HepG2 (cell line): ENCODE measurements around the gene SGCE. TPM values are rescaled to one million over a fixed set of nuclear protein-coding genes. Genes with fewer than 3 reads are reported as not detected.

Experiments used
- AHR ChIP-seq: IDR thresholded peaks from 2 replicates; pipeline ENCODE4 v1.6.1; 2018; ENCODE audit warnings: missing genetic modification reagents, missing compliant biosample characterization
- ARID5B ChIP-seq: IDR thresholded peaks from 2 replicates; pipeline ENCODE4 v1.4.0; 2020; ENCODE audit warnings: mild to moderate bottlenecking, missing genetic modification reagents
- ATRX ChIP-seq: sonication (generic); formaldehyde crosslinking; IDR thresholded peaks from 2 replicates; pipeline ENCODE4 v1.4.0; 2020; ENCODE audit warnings: missing genetic modification reagents, borderline replicate concordance
- CCAR2 ChIP-seq: fragments of 200-400 bp; formaldehyde crosslinking; optimal IDR thresholded peaks from 2 replicates; pipeline ENCODE3; 2018; ENCODE audit warnings: low read depth, mild to moderate bottlenecking, low read length, moderate library complexity
- HOXA5 ChIP-seq: sonication (generic); formaldehyde crosslinking; IDR thresholded peaks from 2 replicates; pipeline ENCODE4 v1.4.0; 2020; ENCODE audit warnings: missing genetic modification reagents
- KLF9 ChIP-seq: IDR thresholded peaks from 2 replicates; pipeline ENCODE4 v1.6.1; 2016; ENCODE audit warnings: low read depth
- LRRFIP1 ChIP-seq: sonication (generic); formaldehyde crosslinking; conservative IDR thresholded peaks from 2 replicates; pipeline ENCODE4 v1.4.0; 2020; ENCODE audit warnings: missing genetic modification reagents
- MEIS1 ChIP-seq: sonication (generic); formaldehyde crosslinking; IDR thresholded peaks from 2 replicates; pipeline ENCODE4 v1.9.0; 2021; ENCODE audit warnings: mild to moderate bottlenecking, missing genetic modification reagents, moderate library complexity, borderline replicate concordance
- NFRKB ChIP-seq: fragments of 450-650 bp; IDR thresholded peaks from 2 replicates; pipeline ENCODE4 v1.6.1; 2017
- SATB2 ChIP-seq: sonication (generic); formaldehyde crosslinking; IDR thresholded peaks from 2 replicates; pipeline ENCODE4 v1.5.0; 2020; ENCODE audit warnings: missing genetic modification reagents
- SOX13 ChIP-seq, 3 experiments: fragments of 450-650 bp in 1 of 3; sonication (generic) in 1 of 3; formaldehyde crosslinking in 1 of 3; IDR thresholded peaks in 2 of 3; conservative IDR thresholded peaks in 1 of 3; 2 replicates each; pipeline versions ENCODE4 v1.5.0 to v1.6.1; 2016 to 2020; ENCODE audit warnings: antibody characterized with exemption in 1 of 3, mild to moderate bottlenecking in 1 of 3, missing compliant biosample characterization in 1 of 3, missing genetic modification reagents in 1 of 3, moderate library complexity in 1 of 3
- TBX2 ChIP-seq: sonication (generic); formaldehyde crosslinking; IDR thresholded peaks from 2 replicates; pipeline ENCODE4 v1.5.0; 2020; ENCODE audit warnings: missing genetic modification reagents, mild to moderate bottlenecking, borderline replicate concordance
- ZBTB43 ChIP-seq: sonication (generic); formaldehyde crosslinking; conservative IDR thresholded peaks from 2 replicates; pipeline ENCODE4 v1.4.0; 2020; ENCODE audit warnings: missing genetic modification reagents
- ZNF614 ChIP-seq: IDR thresholded peaks from 2 replicates; pipeline ENCODE4 v1.6.1; 2018; ENCODE audit warnings: missing biosample characterization, missing genetic modification reagents, inconsistent platforms, borderline replicate concordance
- ZNF75D ChIP-seq: sonication (generic); formaldehyde crosslinking; IDR thresholded peaks from 2 replicates; pipeline ENCODE4 v1.8.1; 2023; ENCODE audit warnings: missing genetic modification reagents, mild to moderate bottlenecking, borderline replicate concordance
- ZNF780A ChIP-seq: sonication (generic); formaldehyde crosslinking; IDR thresholded peaks from 2 replicates; pipeline ENCODE4 v1.8.0; 2022; ENCODE audit warnings: mild to moderate bottlenecking, missing genetic modification reagents, moderate library complexity
- polyA plus RNA-seq, 8 experiments: library from polyadenylated mRNA; depleted of rRNA in 3 of 8; stranded (reverse) in 7 of 8; unstranded in 1 of 8; fragments of >200 nt; fragmentation: Illumina TruSeq in 4 of 8; extraction: Trizol in 4 of 8; gene quantifications; 2 replicates each; pipeline versions ENCODE4 v1.2.1 to v1.2.3, GENCODE V29; 2011 to 2016; ENCODE audit warnings: low read depth in 4 of 8, missing spikeins in 1 of 8, mixed read lengths in 1 of 8; ENCODE audit not compliant: insufficient read depth in 1 of 8
- total RNA-seq, 5 experiments: library from RNA; depleted of rRNA; stranded (reverse); fragments of >200 nt; fragmentation: Illumina TruSeq; extraction: Trizol; gene quantifications; 2 replicates each; pipeline ENCODE4 v1.2.3, GENCODE V29; 2016; ENCODE audit warnings: low read depth in 1 of 5
- TF ChIP-seq, protein P1 (sequence below): sonication (generic); formaldehyde crosslinking; IDR thresholded peaks from 2 replicates; pipeline ENCODE4 v1.8.1; 2023; ENCODE audit warnings: mild to moderate bottlenecking, missing genetic modification reagents
- TF ChIP-seq, protein P2 (sequence below): sonication (generic); formaldehyde crosslinking; IDR thresholded peaks from 2 replicates; pipeline ENCODE4 v1.4.0; 2020; ENCODE audit warnings: missing genetic modification reagents, borderline replicate concordance
- TF ChIP-seq, protein P3 (sequence below): sonication (generic); formaldehyde crosslinking; IDR thresholded peaks from 2 replicates; pipeline ENCODE4 v1.5.0; 2020; ENCODE audit warnings: missing genetic modification reagents

Gene SGCE
- total and polyA plus RNA-seq, 2 of the 13 experiments (the other 11 are each of a cell fraction or from before 2014, with no cell fraction given): 52.3 to 71.1 TPM

DNA sequence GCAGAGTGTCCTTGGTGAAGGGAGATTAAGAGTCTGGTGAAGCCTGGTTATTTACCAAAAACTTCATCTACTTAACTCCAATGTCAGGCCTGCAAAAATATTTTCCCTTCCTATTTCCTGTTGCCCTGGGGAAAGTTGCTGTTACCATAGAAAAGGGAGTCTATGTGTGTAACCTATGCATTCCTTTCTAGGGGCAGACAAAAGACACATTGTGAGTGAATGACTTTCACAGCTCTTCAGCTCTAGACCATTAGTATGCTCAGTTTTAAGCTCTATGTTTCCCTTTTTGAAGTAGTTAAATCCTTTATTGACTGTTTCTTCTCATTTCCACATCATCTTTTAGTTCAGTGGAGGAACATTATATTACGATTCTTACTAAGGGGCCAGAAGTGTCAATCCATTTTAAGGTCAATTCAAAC is 45.6 kb upstream of the SGCE start (continued):
- TF ChIP-seq, protein P1, sequence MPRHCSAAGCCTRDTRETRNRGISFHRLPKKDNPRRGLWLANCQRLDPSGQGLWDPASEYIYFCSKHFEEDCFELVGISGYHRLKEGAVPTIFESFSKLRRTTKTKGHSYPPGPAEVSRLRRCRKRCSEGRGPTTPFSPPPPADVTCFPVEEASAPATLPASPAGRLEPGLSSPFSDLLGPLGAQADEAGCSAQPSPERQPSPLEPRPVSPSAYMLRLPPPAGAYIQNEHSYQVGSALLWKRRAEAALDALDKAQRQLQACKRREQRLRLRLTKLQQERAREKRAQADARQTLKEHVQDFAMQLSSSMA: no peak
- TF ChIP-seq AHR (CRISPR knock-in tag) (no peak), SOX13 (IDR thresholded peaks at IDR 0.05) (0 out of 2 replicates have a peak, but pooled peaks have one; percentile 32), SOX13 (CRISPR knock-in tag; conservative IDR thresholded peaks at IDR 0.05 in 1 of 2, IDR thresholded peaks at IDR 0.05 in 1 of 2) (peak in 1 of 2 experiments; percentile 93; a peak in 2 of 4 replicates), KLF9 (CRISPR knock-in tag) (no peak), ZNF75D (CRISPR knock-in tag) (no peak), CCAR2 (no peak), ZBTB43 (CRISPR knock-in tag) (0 out of 2 replicates have a peak, but pooled peaks have one; percentile 25), HOXA5 (CRISPR knock-in tag) (no peak), SATB2 (no peak), LRRFIP1 (CRISPR knock-in tag) (no peak), ATRX (CRISPR knock-in tag) (no peak), ARID5B (CRISPR knock-in tag) (peak; percentile 95), TBX2 (CRISPR knock-in tag) (peak; percentile 77), ZNF780A (CRISPR knock-in tag) (no peak), NFRKB (no peak), MEIS1 (CRISPR knock-in tag) (0 out of 2 replicates have a peak, but pooled peaks have one; percentile 66), ZNF614 (CRISPR knock-in tag) (peak; percentile 55; the same call in 1 of the 2 replicates)
- TF ChIP-seq, protein P2, sequence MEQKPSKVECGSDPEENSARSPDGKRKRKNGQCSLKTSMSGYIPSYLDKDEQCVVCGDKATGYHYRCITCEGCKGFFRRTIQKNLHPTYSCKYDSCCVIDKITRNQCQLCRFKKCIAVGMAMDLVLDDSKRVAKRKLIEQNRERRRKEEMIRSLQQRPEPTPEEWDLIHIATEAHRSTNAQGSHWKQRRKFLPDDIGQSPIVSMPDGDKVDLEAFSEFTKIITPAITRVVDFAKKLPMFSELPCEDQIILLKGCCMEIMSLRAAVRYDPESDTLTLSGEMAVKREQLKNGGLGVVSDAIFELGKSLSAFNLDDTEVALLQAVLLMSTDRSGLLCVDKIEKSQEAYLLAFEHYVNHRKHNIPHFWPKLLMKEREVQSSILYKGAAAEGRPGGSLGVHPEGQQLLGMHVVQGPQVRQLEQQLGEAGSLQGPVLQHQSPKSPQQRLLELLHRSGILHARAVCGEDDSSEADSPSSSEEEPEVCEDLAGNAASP: no peak
- TF ChIP-seq, protein P3, sequence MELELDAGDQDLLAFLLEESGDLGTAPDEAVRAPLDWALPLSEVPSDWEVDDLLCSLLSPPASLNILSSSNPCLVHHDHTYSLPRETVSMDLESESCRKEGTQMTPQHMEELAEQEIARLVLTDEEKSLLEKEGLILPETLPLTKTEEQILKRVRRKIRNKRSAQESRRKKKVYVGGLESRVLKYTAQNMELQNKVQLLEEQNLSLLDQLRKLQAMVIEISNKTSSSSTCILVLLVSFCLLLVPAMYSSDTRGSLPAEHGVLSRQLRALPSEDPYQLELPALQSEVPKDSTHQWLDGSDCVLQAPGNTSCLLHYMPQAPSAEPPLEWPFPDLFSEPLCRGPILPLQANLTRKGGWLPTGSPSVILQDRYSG (CRISPR knock-in tag): no peak
